ENCODE data around the gene UBXN4. TPM values are rescaled to one million over a fixed set of nuclear protein-coding genes. Genes with fewer than 3 reads are reported as not detected.

UBXN4 gene, protein sequence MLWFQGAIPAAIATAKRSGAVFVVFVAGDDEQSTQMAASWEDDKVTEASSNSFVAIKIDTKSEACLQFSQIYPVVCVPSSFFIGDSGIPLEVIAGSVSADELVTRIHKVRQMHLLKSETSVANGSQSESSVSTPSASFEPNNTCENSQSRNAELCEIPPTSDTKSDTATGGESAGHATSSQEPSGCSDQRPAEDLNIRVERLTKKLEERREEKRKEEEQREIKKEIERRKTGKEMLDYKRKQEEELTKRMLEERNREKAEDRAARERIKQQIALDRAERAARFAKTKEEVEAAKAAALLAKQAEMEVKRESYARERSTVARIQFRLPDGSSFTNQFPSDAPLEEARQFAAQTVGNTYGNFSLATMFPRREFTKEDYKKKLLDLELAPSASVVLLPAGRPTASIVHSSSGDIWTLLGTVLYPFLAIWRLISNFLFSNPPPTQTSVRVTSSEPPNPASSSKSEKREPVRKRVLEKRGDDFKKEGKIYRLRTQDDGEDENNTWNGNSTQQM
- 37.2 to 52.3 TPM (median 41.9 TPM) in 5 replicates for total RNA-seq (2022; extraction: Qiagen RNA extraction; ENCODE audit: low read depth)

DNA sequence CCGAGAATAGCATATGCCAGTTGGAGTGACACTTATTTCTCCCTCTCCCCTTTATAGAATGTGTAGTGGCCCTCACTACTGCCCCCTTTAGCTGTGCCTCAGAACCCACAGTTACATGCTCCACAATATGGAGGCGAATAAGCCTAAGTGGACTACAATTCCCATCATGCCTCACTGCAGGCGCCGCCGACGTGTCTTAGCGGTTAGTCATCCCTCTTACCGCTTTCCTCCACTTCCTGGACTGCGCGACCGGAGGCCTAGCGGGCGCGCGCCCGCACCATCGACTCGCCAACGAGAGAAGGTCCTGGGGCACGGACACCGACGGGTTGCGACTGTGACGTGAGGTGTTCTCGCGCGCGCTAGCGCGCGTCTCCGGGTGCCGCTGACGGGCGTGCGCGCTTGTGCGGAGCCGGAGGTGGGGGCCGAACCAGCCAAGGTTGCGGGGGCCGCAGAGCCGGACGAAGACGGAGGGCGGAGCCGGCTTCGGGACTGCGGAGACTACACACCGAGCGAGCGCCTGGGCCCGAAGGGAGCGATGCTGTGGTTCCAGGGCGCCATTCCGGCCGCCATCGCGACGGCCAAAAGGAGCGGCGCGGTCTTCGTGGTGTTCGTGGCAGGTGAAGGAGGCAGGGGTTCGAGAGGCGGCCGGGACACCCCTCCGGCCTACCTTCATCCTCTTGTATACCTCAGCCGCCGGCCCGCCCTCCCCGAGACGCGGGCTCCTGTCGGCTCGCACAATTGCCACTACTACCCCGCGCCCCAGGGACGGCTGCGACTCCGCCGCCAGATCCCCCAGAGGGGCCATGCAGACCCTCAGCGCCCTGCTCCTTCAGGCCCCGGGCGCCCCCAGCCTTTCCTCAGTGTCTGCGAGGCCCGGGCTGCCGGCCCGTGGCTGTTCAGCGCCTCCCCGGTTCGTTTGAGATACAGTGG is at the start of gene UBXN4:
TSS of gene UBXN4 (plus strand) at position 461 of the 930 bp plus-strand sequence. CDS start at position 536, 75 bp downstream.

Other genes starting within 250 kb of the UBXN4 start
- 4.9 to 7.0 TPM (median 6.0 TPM) in 5 replicates for gene ZRANB3, start 210.6 kb upstream of the UBXN4 start, total RNA-seq (2022; extraction: Qiagen RNA extraction; ENCODE audit: low read depth)
- gene R3HDM1, start 210.4 kb upstream of the UBXN4 start, total RNA-seq (2022; extraction: Qiagen RNA extraction; ENCODE audit: low read depth) = 21.3 to 29.6 TPM (median 28.4 TPM) in 5 replicates
- gene LCT, start 95.3 kb downstream of the UBXN4 start, total RNA-seq (2022; extraction: Qiagen RNA extraction; ENCODE audit: low read depth) = 0.03 to 0.05 TPM (median 0.03 TPM) in 3 of 5 replicates, not detected in the others
- gene MCM6, start 134.6 kb downstream of the UBXN4 start, total RNA-seq (2022; extraction: Qiagen RNA extraction; ENCODE audit: low read depth) = 52.2 to 61.1 TPM (median 53.6 TPM) in 5 replicates
- 52.7 to 70.0 TPM (median 54.1 TPM) in 5 replicates for gene DARS1, start 243.8 kb downstream of the UBXN4 start, total RNA-seq (2022; extraction: Qiagen RNA extraction; ENCODE audit: low read depth)